HG03280 (cell line): ENCODE results near the gene PIAS4.
A peak's percentile ranks its signal among the peaks of the same experiment; 100 is the strongest.

Experiments used
- ATAC-seq: cut with Tn5 transposase; IDR thresholded peaks from one replicate; pipeline ENCODE4 v1.9.1; 2021; ENCODE audit warnings: mild to moderate bottlenecking, moderate library complexity; ENCODE audit not compliant: unreplicated experiment

Gene PIAS4

GRCh38 chr19:3976495-3977241, 30.9 kb upstream of the PIAS4 start:
- ATAC-seq = no peak

GRCh38 chr19:3977242-3978143, 30.0 kb upstream of the PIAS4 start:
- ATAC-seq = no peak

GRCh38 chr19:3978145-3978544, 29.4 kb upstream of the PIAS4 start:
- no peak for ATAC-seq

DNA sequence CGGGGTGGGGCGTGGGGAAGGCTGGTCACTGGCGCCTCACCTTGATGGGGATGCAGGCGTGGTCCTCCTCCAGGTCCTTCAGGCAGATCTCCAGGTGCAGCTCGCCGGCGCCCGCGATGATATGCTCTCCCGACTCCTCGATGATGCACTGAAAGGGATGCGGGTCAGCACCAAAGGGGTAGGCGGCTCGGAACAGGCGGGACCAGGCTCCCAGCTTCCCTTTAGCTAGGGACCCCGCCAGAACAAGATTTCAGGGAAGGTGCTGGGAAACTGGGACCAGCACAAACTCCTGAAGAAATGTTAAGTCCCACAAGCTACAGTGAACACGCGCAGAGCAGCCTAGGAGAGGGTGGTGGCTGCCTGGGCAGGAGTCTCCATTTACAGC, 28.3 kb upstream of the PIAS4 start:
- ATAC-seq = no peak

GRCh38 chr19:3979674-3980352, 27.7 kb upstream of the PIAS4 start:
- no peak for ATAC-seq

DNA sequence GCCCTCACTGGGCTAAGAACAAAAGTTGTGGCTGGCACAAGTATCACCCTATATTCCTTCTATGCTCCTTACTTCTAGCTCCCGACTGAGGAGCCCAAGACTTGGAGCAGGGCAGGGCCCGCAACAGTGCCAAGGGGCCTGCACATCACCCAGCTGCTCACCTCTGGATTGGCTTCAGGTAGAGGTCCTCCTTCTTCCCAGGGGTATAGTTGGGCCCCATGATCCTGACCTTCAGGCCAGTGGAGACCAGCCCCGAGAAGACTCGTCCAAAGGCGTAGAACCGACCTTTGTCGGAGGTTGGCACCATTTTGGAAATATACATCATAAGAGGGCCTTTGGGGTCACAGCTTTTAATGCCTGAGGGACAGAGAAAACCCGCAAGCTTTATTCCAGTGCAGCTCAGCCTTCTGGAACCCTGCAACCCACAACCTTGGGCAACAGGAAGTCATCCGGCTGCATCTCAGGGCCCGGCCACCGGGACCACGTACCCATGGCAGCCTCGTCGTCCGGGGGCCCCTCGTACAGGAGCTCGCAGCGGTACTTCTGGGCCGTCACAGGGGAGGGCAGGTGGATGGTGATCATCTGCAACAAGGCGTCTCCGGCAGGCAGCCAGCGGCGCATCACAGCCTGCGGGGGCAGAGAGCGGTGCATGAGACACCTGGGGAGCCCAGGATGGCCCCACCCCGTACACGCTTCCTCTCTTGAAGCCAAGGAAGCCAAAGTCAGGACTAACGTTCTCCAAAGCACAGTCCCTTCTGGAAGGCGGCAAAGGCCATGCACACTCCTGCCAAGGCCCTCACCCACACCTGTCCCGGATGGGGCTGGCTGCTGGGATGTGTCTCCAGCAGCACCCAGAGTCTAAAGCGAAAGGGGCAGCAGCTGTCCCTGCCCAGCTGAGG, 26.9 kb upstream of the PIAS4 start:
- no peak for ATAC-seq

DNA sequence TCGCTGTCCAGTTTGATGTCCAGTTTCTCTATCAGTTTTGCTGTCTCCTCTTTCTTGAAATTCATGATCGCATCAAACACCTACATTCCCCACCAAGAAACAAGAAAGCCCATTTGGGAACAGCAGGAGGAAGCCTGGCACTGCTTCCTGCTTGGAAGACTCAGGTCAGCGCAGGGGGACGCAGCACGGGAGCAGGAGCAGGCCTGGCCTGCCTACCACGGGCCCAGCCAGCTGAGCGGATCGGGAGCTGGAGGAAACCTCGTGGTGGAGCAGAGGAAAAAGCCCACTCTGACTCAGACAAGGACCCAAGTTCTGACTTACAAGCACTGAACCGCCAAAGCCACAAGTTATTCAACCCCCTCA, 26.2 kb upstream of the PIAS4 start:
- no peak for ATAC-seq

DNA sequence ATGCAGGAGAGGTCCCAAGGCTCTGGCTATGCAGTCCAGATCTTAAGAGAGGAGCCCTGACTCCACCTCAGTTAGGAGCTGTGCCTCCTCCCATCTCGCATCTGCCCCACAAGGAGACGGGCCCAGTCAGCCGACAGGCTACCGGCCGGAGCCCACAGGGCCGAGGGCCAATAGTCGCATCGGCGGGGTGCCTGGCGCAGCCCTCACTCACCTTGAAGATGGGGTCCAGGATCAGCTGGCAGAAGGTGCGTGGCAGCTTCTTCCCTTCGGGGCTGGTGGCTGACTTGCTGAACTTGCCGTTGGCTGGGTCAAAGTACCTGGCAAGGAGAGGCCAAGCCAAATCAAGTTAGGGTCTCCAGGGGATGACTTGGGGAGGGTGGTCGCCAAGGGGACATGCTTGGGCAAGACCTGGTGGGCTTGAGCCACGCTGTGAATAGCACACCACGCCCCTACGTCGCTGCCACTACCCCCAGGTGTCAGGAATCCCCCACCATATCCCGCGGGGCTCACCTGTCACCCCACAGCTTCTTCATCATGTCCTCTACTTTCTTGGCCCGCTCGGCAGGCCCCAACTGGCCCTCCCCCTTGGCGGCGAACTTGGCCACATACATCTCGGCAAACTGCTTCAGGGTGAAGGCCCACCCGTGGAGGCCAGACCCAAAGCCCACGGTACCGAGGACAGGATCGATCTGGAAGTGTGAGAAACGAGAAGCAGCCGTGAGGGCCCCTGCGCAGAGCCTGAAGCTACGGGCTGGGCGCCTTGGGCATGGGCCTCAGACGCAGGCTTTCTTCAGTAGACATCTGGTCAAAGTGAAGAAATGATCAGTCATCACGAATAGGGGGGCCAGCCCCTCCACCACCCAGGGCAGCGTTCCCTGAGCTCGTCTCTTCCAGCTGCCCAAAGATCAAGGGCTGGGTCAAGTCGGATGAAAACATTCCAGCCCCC, 25.5 kb upstream of the PIAS4 start:
- ATAC-seq = no peak

DNA sequence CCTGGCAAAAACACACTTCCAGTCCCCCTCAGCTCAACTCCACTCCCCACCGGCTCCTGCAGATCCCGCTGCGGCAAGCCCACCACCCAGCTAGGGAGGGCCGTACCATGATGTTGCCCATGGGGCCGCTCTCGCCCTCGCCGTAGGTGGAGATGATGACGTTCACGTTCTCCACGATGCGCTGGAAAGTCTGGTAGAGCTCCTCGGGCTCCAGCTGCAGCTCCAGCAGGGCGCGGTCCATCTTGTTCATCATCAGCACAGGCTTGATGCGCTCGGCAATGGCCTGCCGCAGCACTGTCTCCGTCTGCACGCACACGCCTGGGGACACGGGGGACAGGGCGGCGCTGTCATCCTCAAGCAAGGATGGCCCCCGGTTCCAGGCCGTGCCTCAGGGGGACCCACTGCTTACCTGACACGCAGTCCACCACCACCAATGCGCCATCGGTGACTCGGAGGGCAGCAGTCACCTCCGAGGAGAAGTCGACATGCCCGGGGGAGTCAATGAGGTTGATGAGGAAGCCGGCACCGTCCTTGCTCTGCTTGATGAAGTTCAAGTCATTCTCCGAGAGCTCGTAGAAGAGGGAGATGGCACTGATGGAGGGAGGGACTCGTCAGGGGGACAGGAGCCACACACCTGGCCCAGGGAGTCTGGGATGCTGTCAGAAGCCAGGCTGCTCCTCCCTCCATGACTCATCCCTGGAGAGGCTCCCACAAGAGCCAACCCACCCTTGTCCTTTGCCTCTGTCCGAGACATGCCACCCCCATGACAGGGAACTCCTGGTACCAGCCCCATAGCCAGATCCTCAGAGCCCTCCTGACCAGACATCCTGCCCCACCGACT, 24.6 kb upstream of the PIAS4 start:
- ATAC-seq = no peak

DNA sequence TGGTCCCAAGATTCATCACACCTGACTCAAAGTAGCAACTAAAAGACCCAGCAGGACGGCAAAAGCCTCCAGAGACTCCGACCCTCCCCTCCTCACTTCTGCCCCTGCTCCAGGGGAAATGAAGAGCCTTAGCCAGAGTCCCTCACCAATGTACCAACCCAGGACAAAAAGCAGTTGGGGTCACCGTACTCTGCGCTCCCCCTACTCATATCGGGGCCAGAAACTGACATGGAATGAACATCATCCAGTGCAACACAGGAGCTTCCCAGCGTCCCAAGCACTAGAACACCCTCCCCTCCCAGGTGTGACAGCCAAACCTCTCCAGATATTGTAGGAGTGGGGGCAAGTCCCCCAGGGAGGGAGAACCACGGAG, 24.0 kb upstream of the PIAS4 start:
- no peak for ATAC-seq

- no peak for ATAC-seq
These were observed 23.5 kb upstream of the PIAS4 start for GRCh38 chr19:3983936-3984583.

GRCh38 chr19:3984584-3984907, 23.0 kb upstream of the PIAS4 start:
- no peak for ATAC-seq

GRCh38 chr19:3984908-3985642, 22.5 kb upstream of the PIAS4 start, which contains the start of gene EEF2:
Gene EEF2, minus strand, starts transcription at chr19:3985463. Its CDS starts 83 bp downstream, at chr19:3985380.
- peak; percentile 49 for ATAC-seq

- no peak for ATAC-seq
These were observed 21.8 kb upstream of the PIAS4 start for GRCh38 chr19:3985643-3986259.

DNA sequence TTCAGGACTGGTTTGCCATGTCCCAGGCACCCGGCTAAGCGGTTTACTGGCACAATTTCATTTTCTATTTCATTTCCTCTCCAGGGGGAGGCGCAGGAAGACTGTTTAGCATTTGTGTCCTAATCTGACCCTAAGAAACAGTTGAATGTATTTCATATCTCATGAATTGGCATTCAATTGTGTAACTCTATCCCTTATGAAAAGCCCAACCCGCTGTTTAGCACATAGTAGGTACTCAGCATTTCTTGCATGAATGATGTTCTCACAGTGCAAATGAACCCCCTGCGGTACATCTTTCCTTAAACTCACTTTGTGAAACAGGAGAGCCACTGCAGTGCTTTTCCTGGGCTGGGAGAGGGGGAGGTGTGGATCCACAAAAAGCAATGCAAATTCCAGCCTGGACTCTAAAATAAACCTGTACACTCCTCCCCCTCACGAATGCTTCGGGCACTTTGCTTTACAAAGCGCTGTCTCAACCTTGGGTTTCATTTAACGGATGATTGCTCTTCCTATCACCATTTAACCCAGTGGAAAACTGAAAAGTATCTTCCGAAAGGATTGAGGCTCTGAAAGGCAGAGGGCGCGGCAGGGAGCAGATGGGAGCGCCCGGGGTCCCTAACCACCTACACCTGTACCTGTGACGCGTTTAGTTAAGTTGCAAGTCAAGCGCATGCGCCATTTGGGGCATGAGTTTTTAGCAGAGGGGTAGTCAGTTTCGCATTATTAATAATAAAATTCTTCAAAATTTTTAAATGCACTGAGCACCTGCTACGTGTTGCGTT, 21.1 kb upstream of the PIAS4 start:
- ATAC-seq = no peak

DNA sequence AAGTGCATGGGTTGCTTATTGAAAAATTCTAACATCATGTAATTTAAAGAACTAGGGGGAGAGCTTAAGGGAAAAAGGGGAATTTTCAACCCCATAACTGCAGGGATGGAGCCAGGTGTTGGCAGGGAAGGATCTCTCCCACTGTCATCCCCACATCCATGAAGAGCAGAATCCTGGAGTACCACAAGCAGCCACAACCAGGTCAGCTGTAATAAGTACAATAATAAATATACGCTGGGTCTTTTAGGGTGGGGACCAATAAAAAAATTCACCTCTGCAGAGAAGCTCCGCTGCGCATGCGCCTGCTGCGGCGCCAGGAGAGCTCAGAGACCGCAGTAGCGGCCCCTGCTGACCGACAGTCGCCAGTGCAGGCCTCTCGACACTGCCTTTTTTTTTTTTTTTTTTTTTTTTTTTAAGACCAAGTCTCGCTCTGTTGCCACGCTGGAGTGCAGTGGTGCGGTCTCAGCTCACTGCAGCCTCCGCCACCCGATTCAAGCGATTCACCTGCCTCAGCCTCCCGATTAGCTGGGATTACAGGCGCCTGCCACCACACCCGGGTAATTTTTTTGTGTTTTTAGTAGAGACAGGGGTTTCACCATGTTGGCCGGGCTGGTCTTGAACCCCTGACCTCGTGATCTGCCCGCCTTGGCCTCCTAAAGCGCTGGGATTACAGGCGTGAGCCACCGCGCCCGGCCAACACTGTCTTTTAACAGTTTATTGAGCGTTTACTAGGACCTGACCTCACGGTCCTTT, 19.7 kb upstream of the PIAS4 start:
- ATAC-seq = peak; percentile 53
